Measurements from ENCODE around the gene TERT.
"Not testable (repeated sequence)": the region's sequence is repeated elsewhere in the genome, so short reads cannot be mapped to it uniquely, and the experiment has no call there.

The TERT gene

DNA sequence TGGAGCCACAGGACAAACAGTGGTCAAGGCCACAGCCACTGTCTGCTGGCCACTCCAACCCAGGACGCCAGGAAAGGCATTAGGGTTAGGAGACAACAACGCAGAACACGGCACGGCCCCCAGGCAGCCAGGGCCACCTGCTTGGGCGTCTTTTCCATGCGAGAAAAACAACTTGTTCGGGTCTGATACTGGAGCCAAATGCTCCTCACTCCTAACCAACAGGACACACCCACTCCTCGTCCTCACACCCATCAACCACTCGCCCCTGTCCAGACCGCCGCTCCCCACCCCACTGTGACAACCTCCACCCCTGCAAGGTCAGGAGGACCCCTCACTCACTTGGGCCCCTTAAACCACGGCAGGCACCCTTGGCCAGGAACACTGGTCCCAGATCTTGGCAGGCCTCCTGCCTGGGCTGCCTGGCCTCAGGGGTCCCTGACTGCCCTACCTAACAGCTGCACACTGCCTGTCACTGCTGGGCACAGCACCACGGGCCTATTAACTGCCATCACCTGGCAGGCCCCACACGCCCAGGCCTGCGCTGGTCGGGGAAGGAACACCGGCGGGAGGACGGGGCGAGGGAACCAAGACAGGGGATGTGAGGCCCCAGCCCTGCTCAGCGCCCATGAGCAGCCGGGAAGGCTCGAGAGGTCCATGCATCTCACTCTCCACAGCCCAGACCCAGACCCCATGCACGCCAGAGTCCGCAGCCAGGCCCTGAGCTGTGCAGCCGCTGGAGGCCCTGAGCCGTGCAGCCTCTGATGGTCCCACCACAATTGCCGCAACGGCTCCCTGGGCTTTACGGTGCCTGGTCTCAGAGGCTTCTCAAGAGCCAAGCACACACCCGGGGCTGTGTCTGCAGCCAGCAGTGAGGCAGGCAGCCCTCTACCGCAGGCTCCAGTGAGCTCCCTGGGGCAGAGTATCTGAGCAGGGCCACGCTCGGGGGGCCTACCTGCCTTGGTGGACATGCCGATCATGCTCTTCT lies 36.3 kb upstream of the TERT start:
- DNase-seq, result no peak

- no peak for DNase-seq
Observed at GRCh38 chr5:1330146-1330846, 35.4 kb upstream of the TERT start.

DNA sequence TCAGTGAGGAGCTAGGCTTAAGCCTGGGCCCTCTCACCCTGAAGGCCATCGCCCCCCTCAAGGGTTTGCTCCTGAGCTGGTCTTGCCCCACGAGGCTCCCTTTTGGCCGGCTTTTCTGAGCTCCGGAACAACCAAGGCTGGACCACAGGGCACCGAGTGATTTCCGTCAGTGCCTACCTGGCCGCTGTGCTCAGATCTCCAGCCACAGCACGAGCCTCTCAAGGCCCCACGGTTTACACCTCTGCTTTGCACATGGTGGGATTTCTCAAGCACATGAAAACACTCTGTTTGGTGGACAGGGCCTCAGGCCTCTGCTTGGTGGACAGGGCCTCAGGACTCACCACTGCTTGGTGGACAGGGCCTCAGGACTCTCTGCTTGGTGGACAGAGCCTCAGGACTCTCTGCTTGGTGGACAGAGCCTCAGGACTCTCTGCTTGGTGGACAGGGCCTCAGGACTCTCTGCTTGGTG lies 34.3 kb upstream of the TERT start:
- DNase-seq, result no peak

- DNase-seq, result not testable (repeated sequence)
Observed at GRCh38 chr5:1328237-1329110, 33.6 kb upstream of the TERT start.

DNA sequence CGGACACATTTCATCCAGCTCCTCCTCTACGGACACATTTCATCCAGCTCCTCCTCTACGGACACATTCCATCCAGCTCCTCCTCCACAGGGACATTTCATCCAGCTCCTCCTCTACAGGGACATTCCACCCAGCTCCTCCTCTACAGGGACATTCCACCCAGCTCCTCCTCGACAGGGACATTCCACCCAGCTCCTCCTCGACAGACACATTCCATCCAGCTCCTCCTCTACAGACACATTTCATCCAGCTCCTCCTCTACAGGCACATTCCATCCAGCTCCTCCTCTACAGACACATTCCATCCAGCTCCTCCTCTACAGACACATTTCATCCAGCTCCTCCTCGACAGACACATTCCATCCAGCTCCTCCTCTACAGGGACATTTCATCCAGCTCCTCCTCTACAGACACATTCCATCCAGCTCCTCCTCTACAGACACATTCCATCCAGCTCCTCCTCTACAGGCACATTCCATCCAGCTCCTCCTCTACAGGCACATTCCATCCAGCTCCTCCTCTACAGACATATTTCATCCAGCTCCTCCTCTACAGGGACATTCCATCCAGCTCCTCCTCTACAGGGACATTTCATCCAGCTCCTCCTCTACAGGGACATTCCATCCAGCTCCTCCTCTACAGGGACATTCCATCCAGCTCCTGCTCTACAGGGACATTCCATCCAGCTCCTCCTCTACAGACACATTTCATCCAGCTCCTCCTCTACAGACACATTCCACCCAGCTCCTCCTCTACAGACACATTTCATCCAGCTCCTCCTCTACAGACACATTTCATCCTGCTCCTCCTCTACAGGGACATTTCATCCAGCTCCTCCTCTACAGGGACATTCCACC lies 32.3 kb upstream of the TERT start:
- DNase-seq, result not testable (repeated sequence)

- not testable (repeated sequence) for DNase-seq
Observed at GRCh38 chr5:1326532-1326875, 31.6 kb upstream of the TERT start.

GRCh38 chr5:1325870-1326531 lies 31.1 kb upstream of the TERT start:
- no peak for DNase-seq

GRCh38 chr5:1325191-1325741 lies 30.4 kb upstream of the TERT start:
- DNase-seq, result no peak

- no peak for DNase-seq
Observed at GRCh38 chr5:1324719-1325190, 29.9 kb upstream of the TERT start.

DNA sequence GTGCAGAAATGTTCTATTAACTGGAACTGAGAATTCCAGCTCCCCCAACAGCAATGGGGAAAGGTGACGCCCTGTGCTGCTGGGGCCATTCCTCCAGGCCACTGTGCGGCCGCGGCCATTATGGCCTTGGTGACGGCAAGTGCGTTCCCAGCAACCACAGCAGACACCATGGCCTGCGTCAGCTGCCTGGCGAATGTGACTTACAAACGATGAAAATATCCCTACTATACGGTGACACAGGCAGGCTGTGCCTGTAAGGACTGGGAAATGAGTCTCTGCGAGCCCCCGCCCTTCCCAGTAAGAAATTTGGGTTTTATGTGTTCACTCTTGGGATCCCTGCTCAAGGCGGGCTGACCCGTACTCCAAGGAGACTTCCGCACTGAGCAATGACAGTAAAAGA lies 29.4 kb upstream of the TERT start:
- DNase-seq, result no peak

- DNase-seq, result no peak
Observed at GRCh38 chr5:1323803-1324173, 28.9 kb upstream of the TERT start.

DNA sequence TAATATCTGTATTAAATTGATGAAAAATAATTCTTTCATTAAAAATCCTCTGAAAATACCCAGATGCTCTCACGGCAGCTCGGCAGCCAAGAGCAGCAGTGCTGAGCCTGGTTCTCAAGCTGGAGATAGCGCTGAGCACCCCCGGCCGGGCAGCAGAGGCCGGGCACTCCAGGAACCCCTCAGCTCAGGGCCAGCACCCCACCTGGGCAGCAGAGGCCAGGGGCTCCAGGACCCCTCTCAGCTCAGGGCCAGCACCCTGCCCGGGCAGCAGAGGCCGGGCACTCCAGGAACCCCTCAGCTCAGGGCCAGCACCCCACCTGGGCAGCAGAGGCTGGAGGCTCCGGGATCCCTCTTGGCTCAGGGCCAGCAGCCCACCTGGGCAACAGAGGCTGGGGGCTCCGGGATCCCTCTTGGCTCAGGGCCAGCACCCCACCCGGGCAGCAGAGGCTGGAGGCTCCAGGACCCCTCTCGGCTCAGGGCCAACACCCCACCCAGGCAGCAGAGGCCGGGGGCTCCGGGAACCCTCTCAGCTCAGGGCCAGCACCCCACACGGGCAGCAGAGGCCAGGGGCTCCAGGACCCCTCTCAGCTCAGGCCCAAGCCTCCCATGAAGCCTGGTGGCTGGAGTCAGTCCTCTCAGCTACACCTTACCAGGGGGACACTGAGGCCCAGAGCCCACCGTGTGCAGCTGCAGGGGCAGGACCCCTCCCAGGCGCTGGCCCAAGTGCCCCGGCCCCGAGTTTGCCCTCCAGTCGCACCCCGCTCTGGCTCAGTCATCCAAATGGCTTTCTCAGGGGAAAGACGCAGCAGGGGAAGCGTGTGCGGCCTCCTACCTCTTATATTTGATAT lies 28.3 kb upstream of the TERT start:
- DNase-seq, result no peak

DNA sequence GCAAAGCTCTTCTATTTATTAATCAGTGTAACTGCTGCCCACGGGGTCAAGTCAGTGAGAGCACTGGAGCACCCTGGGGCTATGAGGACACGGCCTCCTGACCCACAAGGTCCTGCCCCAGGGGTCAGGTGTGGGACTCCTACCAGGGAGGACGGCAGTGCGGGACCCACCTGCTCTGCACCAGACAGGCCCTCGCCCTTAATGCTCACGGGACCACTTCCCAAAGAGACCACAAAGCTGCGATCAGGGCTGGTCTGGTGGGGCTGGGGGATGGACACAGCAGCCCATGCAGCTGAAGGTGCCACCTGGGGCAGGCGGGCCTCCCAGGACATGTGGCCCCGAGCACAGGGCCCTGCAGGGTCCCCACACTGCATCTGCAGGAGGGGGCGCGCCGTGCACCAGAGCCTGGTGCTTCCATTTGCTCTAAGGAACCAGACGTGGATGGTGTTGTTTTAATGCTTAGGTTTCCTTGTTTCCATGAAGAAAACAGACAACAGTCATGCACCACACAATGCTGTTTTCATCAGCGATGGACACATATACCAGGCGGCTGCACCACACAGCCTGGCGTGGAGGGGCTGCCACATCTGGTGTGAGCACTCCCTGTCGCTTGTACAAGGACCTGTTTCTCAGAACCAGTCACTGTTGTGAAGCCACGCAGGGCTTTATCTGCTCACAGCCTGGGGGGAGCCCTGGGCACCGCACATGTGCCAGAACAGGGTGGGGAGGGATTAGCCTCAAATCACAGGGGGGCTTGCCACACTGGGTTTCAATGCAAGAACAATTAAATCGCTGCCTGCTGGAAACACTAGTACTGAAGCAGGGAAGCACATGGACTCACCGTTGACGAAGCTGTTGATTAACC lies 27.4 kb upstream of the TERT start:
- no peak for DNase-seq

GRCh38 chr5:1321576-1321975 lies 26.7 kb upstream of the TERT start:
- no peak for DNase-seq

DNA sequence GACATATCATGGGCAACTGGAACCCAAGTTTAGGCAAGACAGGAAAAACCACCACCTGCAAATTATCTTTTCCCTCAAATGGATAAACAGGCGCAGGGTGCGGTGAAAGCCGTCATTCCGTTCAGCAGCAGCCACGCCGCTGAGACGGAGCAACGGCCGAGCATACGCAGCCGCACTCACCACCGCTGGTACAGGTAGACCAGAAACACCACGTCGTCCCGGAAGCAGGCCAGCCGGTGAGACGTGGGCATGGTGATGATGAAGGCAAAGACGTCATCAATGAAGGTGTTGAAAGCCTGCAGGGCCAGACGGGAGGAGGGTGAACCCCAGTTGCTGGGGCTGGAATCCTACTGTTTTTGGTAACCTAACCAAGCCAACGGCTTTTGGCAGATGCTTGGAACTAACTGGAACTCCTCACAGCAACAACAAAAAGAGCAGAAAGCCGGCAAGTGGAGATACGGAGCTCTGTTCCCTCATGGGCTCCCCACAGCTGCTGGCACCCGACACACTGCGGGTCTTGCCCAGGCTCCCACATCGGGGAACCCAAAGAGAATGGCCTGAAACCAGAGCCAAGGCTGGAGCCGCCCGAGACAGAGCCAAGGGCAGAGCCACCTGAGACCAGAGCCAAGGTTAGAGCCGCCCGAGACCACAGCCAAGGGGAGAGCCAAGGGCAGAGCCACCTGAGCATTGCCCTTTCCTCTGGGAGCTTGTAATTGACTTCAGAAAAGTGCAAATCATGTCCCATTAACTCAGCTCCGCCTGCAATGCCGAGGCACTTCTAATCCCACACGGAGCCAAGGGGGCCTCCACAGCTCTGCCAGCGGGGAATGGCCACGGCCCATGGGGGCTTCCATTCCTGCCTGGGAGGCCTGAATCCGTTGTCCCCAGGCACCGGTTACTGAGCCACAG lies 25.8 kb upstream of the TERT start:
- DNase-seq, result no peak

DNA sequence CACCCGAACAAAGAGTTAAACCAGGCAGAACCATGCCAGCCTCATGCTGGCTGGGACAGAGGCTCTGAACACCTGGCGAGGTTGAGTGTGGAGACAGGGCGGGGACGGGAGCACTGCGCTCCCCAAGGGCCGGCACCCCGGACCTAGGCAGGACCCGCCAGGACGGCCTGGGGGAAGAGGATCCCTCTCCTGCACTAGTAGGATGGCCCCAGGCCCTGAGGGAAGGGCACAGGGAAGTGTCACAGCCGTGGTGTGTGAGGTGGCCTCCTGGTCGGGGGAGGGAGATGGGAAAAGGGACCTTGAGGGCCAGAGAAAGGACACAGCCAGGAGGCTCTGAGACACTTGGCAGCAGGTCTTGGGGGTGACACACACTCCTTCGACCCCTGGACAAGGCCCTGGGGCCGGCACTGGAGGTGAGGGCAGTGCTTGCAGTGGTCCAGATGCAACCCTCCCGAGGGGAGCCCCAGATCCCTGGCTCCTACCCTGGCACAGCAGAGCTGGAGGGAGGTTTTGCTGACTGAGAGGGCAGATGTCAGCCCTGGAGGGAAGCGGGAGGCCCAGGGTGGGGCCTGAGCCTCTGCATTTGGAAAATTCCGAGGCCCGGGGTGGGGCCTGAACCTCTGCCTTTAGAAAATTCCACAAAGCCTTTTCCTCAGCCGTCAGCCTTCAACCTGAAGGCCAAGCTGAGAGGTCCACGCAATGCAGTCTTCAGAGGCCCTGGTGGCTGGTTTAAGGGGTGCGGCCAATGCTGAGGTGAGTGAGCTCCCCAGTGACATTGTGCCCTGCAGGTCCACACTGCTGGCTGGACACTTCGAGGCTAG lies 24.8 kb upstream of the TERT start:
- DNase-seq, result no peak

DNA sequence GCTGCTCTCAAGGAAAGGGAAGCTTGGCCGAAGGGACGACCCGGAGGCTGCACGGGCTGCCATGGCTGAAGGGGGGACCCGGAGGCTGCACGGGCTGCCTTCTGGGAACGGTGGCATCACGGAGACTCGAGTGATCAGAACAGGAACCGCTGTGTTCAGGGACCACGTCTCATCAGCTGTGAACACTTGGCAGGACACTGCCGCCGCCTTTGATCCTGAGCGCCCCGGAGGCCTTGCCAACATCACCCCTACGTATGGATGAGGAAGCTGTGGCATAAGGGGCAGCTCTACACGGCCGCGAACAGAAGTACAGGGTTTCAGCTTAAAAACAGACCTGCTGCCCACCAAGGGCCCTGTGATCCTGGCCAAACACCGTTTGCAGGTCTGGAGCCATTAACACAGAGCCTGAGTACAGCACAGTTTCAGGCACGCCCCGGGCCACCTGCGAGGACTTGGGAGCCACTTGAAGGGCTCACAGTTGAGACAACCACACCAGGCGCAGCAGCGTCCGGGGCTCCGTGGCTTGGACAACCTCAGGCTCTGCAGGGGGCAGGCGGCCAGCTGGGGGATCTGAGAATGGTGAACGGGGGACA lies 23.9 kb upstream of the TERT start:
- DNase-seq, result no peak
